Breast epithelium (tissue), 4 donors: ENCODE measurements around the gene PNPLA7. TPM values are rescaled to one million over a fixed set of nuclear protein-coding genes. Genes with fewer than 3 reads are reported as not detected.

ENCODE experiments used
- DNase-seq, 2 donors: peaks; one replicate each; pipeline ENCODE4 v3.0.0-alpha.2; 2019; ENCODE audit warnings: low spot score in 2 of 2
- H3K27ac ChIP-seq, 2 donors: fragments of 200-600 bp; sonication (generic) in 1 of 2; one replicate each; pipeline ENCODE4 v1.5.1; 2016 to 2019; ENCODE audit warnings: mild to moderate bottlenecking in 1 of 2
- H3K27me3 ChIP-seq, 2 donors: fragments of 200-600 bp; sonication (generic) in 1 of 2; one replicate each; pipeline versions ENCODE4 v1.5.1 to v1.6.0; 2017 to 2019; ENCODE audit warnings: control low read depth in 1 of 2, mild to moderate bottlenecking in 1 of 2
- H3K36me3 ChIP-seq: fragments of 200-600 bp; one replicate; pipeline ENCODE4 v1.5.1; 2019
- H3K4me1 ChIP-seq, 2 donors: fragments of 200-600 bp; sonication (generic); one replicate each; pipeline ENCODE4 v1.5.1; 2016 to 2019; ENCODE audit warnings: control low read depth in 1 of 2
- H3K4me3 ChIP-seq, 3 donors: fragments of 200-600 bp; sonication (generic); 1 replicate in 2 of 3; 2 replicates in 1 of 3; pipeline ENCODE4 v1.5.1; 2016 to 2019; ENCODE audit warnings: mild to moderate bottlenecking in 3 of 3, moderate library complexity in 2 of 3
- H3K9me3 ChIP-seq, 2 donors: fragments of 200-600 bp; sonication (generic) in 1 of 2; one replicate each; pipeline ENCODE4 v1.5.1; 2016 to 2019; ENCODE audit warnings: control low read depth in 1 of 2
- CTCF ChIP-seq, 3 donors: fragments of 450-650 bp; IDR thresholded peaks; one replicate each; pipeline ENCODE4 v1.5.1; 2016 to 2017; ENCODE audit warnings: antibody characterized with exemption in 3 of 3, mild to moderate bottlenecking in 3 of 3, moderate library complexity in 3 of 3
- POLR2A ChIP-seq: fragments of 450-650 bp; IDR thresholded peaks from one replicate; pipeline ENCODE4 v1.6.1; 2016; ENCODE audit warnings: antibody characterized with exemption, mild to moderate bottlenecking, moderate library complexity
- POLR2AphosphoS5 ChIP-seq, 3 donors: sonication (generic); formaldehyde crosslinking; IDR thresholded peaks; one replicate each; pipeline ENCODE4 v1.6.1; 2017; ENCODE audit warnings: antibody characterized with exemption in 3 of 3
- intact Hi-C: fragments of 100-400 bp; cut with DNase I; formaldehyde crosslinking; loops from one replicate; pipeline ENCODE4 v1.15.1; 2023; ENCODE audit warnings: low total_unique reads
- total RNA-seq, 3 donors: library from RNA; depleted of rRNA; stranded (reverse); fragments of >200 nt; gene quantifications; one replicate each; pipeline ENCODE4 v1.1.0, GENCODE V29; 2016

PNPLA7 gene
- total RNA-seq, 3 donors from 2014 or later = 17.3 to 18.7 (median 17.7) TPM

GRCh38 chr9:137449931-137450538 is 100.2 kb downstream of the PNPLA7 start:
- H3K27me3 ChIP-seq = no peaks in the 10 kb centered on the region
- H3K4me3 ChIP-seq = no peak overlapping the region
- H3K36me3 ChIP-seq = no peaks in the 10 kb centered on the region
- intact Hi-C loops = no loop called here
- H3K4me1 ChIP-seq = peaks cover 4 to 10% of the 10 kb centered on the region in 2 donors
- TF ChIP-seq CTCF (IDR thresholded peaks at IDR 0.05) (no peak), POLR2A (no peak)
- H3K9me3 ChIP-seq = no peaks in the 10 kb centered on the region
- no peak overlapping the region for H3K27ac ChIP-seq
- no peak for DNase-seq

- no peak for DNase-seq
- Histone ChIP-seq H3K4me3 (no peak overlapping the region), H3K27me3 (no peaks in the 10 kb centered on the region), H3K4me1 (peaks cover 4 to 10% of the 10 kb centered on the region in 2 donors), H3K27ac (no peak overlapping the region), H3K36me3 (no peaks in the 10 kb centered on the region), H3K9me3 (no peaks in the 10 kb centered on the region)
- TF ChIP-seq CTCF (IDR thresholded peaks at IDR 0.05) = no peak
- TF ChIP-seq POLR2A = no peak
- no peak for TF ChIP-seq POLR2AphosphoS5 (IDR thresholded peaks at IDR 0.05)
- intact Hi-C loops = no loop called here
These were observed 100.9 kb downstream of the PNPLA7 start for GRCh38 chr9:137449081-137449844.

- no peaks in the 10 kb centered on the region for H3K9me3 ChIP-seq
- DNase-seq = no peak
- intact Hi-C loops = no loop called here
These were observed 101.6 kb downstream of the PNPLA7 start for GRCh38 chr9:137448602-137448962.

GRCh38 chr9:137447722-137448601 is 102.2 kb downstream of the PNPLA7 start:
- H3K27ac ChIP-seq = no peak overlapping the region
- no peaks in the 10 kb centered on the region for H3K27me3 ChIP-seq
- intact Hi-C loops = no loop called here
- no peaks in the 10 kb centered on the region for H3K36me3 ChIP-seq
- H3K4me3 ChIP-seq = no peak overlapping the region
- H3K4me1 ChIP-seq = peaks cover 4 to 10% of the 10 kb centered on the region in 2 donors
- no peak for DNase-seq
- TF ChIP-seq POLR2AphosphoS5 (IDR thresholded peaks at IDR 0.05) (no peak), POLR2A (no peak), CTCF (IDR thresholded peaks at IDR 0.05) (no peak)
- H3K9me3 ChIP-seq = no peaks in the 10 kb centered on the region

More at GRCh38 chr9:137448602-137448962, 101.6 kb downstream of the PNPLA7 start:
- TF ChIP-seq POLR2A (no peak), CTCF (IDR thresholded peaks at IDR 0.05) (no peak), POLR2AphosphoS5 (IDR thresholded peaks at IDR 0.05) (no peak)
- Histone ChIP-seq H3K27ac (no peak overlapping the region), H3K4me3 (no peak overlapping the region), H3K36me3 (no peaks in the 10 kb centered on the region), H3K4me1 (peaks cover 4 to 10% of the 10 kb centered on the region in 2 donors), H3K27me3 (no peaks in the 10 kb centered on the region)
